IPS-11a (cell line): ENCODE results near the gene NAV3.

Source experiments
- H3K4me3 ChIP-seq: one replicate; pipeline ENCODE4 v1.5.1; 2013; ENCODE audit warnings: low read depth, low read length, control low read depth

NAV3 gene

GRCh38 chr12:78036874-78037273 lies 206.2 kb downstream of the NAV3 start:
- H3K4me3 ChIP-seq, result no peak overlapping the region

DNA sequence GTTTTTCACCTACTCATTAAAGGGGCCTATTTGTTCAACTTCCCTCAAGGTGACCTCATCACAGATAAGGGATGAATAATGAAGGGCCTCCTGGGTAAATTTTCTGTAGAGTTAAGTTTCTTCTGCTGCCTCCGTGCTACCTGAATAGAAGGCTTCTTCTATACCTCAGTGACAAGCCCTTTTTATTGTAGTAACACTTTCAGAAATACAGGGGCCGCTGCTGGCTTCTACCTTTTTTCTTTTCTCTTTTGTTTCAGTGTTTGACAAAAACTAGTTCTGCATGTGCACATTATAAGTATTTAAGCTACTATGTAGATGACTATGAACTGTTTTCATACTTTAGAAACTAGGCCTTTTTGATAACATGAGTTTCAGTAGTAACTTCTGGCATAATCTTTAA lies 207.0 kb downstream of the NAV3 start:
- H3K4me3 ChIP-seq, result no peak overlapping the region

DNA sequence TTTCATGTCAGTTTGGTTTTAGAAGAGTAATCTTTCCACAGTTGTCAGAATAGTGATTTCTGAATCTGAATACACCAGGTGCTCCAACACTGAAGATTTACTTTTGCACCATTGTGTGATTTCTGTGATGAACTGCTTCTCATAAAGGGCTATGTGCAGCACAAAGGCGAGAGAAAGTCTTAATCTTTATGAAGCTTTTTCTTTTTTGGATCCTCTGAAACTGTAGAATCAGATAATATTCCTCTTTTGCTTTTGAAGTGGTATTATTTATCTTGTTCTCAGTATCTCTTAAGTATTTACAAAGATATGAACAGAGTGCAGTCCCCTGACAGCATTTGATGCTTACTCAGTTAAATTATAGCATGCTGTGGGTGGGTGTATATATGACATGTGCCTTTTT lies 207.8 kb downstream of the NAV3 start:
- no peak overlapping the region for H3K4me3 ChIP-seq

- no peak overlapping the region for H3K4me3 ChIP-seq
Measured at GRCh38 chr12:78038986-78039385, 208.3 kb downstream of the NAV3 start.

DNA sequence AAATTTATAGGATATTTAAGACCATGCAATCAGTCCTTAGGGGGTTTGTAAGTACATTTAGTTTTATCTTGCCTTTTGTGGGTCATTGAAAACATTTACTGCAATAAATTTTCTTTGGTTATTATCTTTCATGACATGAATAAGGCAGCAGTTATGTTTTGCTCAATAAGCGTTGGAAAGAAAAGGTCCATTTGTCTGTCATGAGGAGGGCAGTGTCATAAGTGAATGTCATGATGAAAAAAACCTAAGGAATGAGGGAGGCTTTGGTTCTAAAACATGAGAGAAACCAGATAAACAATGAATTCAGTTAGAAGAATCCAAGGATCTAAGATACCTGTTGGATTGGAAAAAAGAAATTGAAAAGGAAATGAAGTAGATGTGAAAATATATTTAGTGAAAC lies 209.4 kb downstream of the NAV3 start:
- H3K4me3 ChIP-seq, result no peak overlapping the region

- no peak overlapping the region for H3K4me3 ChIP-seq
Measured at GRCh38 chr12:78050790-78051189, 220.1 kb downstream of the NAV3 start.

GRCh38 chr12:78055545-78055944 lies 224.9 kb downstream of the NAV3 start:
- no peak overlapping the region for H3K4me3 ChIP-seq

DNA sequence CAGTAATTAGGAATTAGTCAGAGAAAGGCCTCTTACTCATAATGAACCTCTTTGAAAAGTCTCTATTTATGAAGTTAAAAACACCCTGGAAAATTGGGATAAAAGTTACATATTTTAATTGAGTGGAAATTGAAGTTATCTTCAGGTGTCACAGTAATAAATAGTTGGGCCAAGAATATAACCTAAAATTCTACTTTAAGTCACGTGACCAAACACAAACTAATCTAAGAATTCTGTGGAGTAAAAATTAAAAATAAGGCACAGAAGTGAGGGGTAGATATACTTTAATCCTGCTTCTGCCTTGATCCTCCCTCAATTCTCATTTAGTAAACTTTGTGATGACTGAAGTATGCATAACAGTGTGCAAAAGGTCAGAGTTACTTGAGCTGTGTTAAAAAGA lies 226.4 kb downstream of the NAV3 start:
- no peak overlapping the region for H3K4me3 ChIP-seq

DNA sequence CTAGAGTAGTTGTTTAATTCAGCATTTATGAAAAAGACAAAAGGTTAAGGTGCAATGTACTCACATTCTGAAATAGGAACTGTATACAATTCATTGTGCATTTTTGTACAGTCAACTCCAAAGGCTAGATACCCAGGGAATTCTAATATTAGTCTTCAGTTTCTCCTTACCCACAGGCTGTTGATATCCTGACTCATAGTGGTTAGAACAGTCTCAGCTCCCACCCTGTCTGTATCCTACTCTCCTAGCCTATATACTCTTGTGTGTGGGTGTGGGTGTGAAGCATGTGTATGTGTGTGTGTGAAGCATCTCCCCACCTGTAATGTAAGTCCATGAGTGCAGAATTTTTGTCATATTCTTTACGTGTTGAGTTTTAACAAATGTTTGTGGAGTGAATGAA lies 229.5 kb downstream of the NAV3 start:
- no peak overlapping the region for H3K4me3 ChIP-seq

- no peak overlapping the region for H3K4me3 ChIP-seq
Measured at GRCh38 chr12:78062786-78063185, 232.1 kb downstream of the NAV3 start.

- no peak overlapping the region for H3K4me3 ChIP-seq
Measured at GRCh38 chr12:78081590-78082314, 251.1 kb downstream of the NAV3 start.

GRCh38 chr12:78085542-78086182 lies 255.0 kb downstream of the NAV3 start:
- no peak overlapping the region for H3K4me3 ChIP-seq

- H3K4me3 ChIP-seq, result no peak overlapping the region
Measured at GRCh38 chr12:78086553-78087362, 256.1 kb downstream of the NAV3 start.

- no peak overlapping the region for H3K4me3 ChIP-seq
Measured at GRCh38 chr12:78087363-78087675, 256.6 kb downstream of the NAV3 start.

DNA sequence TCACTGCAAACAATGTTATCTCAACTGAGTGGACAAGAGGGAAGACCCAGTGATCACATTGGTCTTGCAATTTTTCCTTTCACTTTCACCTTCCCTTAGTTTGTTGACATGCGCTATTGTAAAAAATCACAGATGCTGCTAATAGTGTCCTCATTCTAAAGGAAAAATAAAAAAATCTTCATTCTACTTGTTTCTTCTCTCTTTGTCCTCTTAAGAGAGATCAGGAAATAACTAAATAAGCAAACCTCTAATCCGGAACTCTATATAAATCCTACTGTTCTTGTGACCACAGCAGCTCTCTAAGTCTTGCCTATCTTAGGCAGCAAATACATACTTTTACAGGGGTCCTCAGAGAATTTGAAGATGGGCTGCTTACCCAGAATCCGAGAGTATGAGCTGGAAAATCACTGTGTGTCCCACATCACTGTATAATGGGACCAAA lies 257.7 kb downstream of the NAV3 start:
- no peak overlapping the region for H3K4me3 ChIP-seq

- no peak overlapping the region for H3K4me3 ChIP-seq
Measured at GRCh38 chr12:78090266-78090665, 259.6 kb downstream of the NAV3 start.

GRCh38 chr12:78095623-78096022 lies 264.9 kb downstream of the NAV3 start:
- no peak overlapping the region for H3K4me3 ChIP-seq

GRCh38 chr12:78096909-78097597 lies 266.4 kb downstream of the NAV3 start:
- no peak overlapping the region for H3K4me3 ChIP-seq

DNA sequence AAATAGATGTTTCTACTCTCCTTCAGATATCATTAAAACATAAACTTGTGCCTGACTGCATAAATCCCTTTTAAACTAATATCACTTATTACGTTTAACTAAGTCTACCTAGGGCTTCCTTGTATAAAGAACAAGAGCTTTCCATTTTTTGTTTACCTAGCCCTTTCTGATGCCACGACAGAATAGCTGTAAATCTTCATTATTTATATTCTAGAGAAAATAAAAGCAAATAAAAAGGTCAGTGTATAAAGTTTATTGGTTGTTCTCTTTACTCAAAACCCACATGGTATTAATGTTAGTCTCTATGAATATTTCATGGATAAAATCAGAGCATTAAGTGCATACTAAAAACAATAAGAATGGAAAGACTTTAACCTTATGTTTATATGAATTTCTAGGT lies 269.1 kb downstream of the NAV3 start:
- H3K4me3 ChIP-seq, result no peak overlapping the region

- H3K4me3 ChIP-seq, result no peak overlapping the region
Measured at GRCh38 chr12:78101113-78101876, 270.6 kb downstream of the NAV3 start.
